K562 (cell line): Measurements from ENCODE around the gene DIAPH3.

Source experiments
- CREB3 ChIP-seq: fragments of 450-650 bp; conservative IDR thresholded peaks from 2 replicates; pipeline ENCODE4 v1.6.1; 2016; ENCODE audit warnings: missing genetic modification characterization, low read depth, mild to moderate bottlenecking, missing compliant biosample characterization, moderate library complexity
- CTCF ChIP-seq, 3 experiments: IDR thresholded peaks in 2 of 3; conservative IDR thresholded peaks in 1 of 3; 2 replicates each; pipeline ENCODE4 v1.5.1; 2011 to 2012; ENCODE audit warnings: low read length in 3 of 3, mild to moderate bottlenecking in 3 of 3, control low read depth in 2 of 3, improper control_type of control experiment in 1 of 3, inconsistent platforms in 1 of 3, low read depth in 1 of 3, mixed read lengths in 1 of 3, moderate library complexity in 1 of 3; ENCODE audit not compliant: insufficient read depth in 2 of 3
- ELF1 ChIP-seq: fragments of 200-800 bp; sonication (Bioruptor generic); IDR thresholded peaks from 2 replicates; pipeline ENCODE4 v1.6.1; 2016; ENCODE audit warnings: missing genetic modification characterization, missing compliant biosample characterization
- NFIC ChIP-seq: fragments of 450-650 bp; IDR thresholded peaks from 2 replicates; pipeline ENCODE4 v1.6.1; 2017; ENCODE audit warnings: mild to moderate bottlenecking, inconsistent platforms

GRCh38 chr13:59970847-59971246 is 192.9 kb downstream of the DIAPH3 start:
- TF ChIP-seq ELF1 (tag) (no peak), CREB3 (tag) (no peak), CTCF (IDR thresholded peaks at IDR 0.05 in 2 of 3, conservative IDR thresholded peaks at IDR 0.05 in 1 of 3; ENCODE audit: insufficient read depth in 2 of 3, low read depth in 1 of 3, low read length in 3 of 3) (no peak), NFIC (no peak)
